Keratinocyte (primary cell): ENCODE data around the gene CAMSAP3. TPM values are rescaled to one million over a fixed set of nuclear protein-coding genes. Genes with fewer than 3 reads are reported as not detected.

Experiments used
- DNase-seq: peaks from one replicate; pipeline ENCODE4 v3.0.0-alpha.2; 2011; ENCODE audit warnings: low read depth, missing footprints, low spot score
- FAIRE-seq: peaks from 2 replicates; lab custom pipeline; 2011; peaks lifted over from hg19 to GRCh38; lab: Jason Lieb, UNC
- H2AFZ ChIP-seq: 2 replicates; pipeline ENCODE4 v1.6.0; 2012; ENCODE audit warnings: low read length, control low read depth, inconsistent platforms; ENCODE audit not compliant: control insufficient read depth
- H3K27ac ChIP-seq: 2 replicates; pipeline ENCODE4 v1.5.1; 2011; ENCODE audit warnings: low read length; ENCODE audit not compliant: control insufficient read depth, insufficient read depth
- H3K27me3 ChIP-seq: 3 replicates; pipeline ENCODE4 v1.6.0; 2011; ENCODE audit warnings: low read length; ENCODE audit not compliant: control insufficient read depth, insufficient read depth; ENCODE audit errors: extremely low read depth
- H3K36me3 ChIP-seq, 2 experiments: 2 replicates in 1 of 2; 3 replicates in 1 of 2; pipeline ENCODE4 v1.5.1; 2011; ENCODE audit warnings: low read length in 2 of 2, mild to moderate bottlenecking in 1 of 2; ENCODE audit not compliant: control insufficient read depth in 2 of 2, insufficient read depth in 2 of 2; ENCODE audit errors: extremely low read depth in 1 of 2
- H3K4me1 ChIP-seq: 3 replicates; pipeline ENCODE4 v1.5.1; 2011; ENCODE audit warnings: low read length; ENCODE audit not compliant: control insufficient read depth, insufficient read depth; ENCODE audit errors: extremely low read depth
- H3K4me2 ChIP-seq: 3 replicates; pipeline ENCODE4 v1.6.0; 2011; ENCODE audit warnings: low read depth, low read length; ENCODE audit not compliant: control insufficient read depth, insufficient read depth; ENCODE audit errors: extremely low read depth
- H3K4me3 ChIP-seq, 3 experiments: fragments of 200-600 bp in 1 of 3; sonication (generic) in 1 of 3; 2 replicates in 2 of 3; 3 replicates in 1 of 3; pipeline ENCODE4 v1.5.1; 2011 to 2016; ENCODE audit warnings: low read length in 3 of 3, mild to moderate bottlenecking in 3 of 3, control low read depth in 2 of 3, inconsistent platforms in 1 of 3, low read depth in 1 of 3, mixed read lengths in 1 of 3, mixed run types in 1 of 3, moderate library complexity in 1 of 3; ENCODE audit not compliant: control insufficient read depth in 2 of 3, insufficient read depth in 2 of 3; ENCODE audit errors: extremely low read depth in 1 of 3
- H3K79me2 ChIP-seq: 2 replicates; pipeline ENCODE4 v1.6.0; 2012; ENCODE audit warnings: low read length; ENCODE audit not compliant: control insufficient read depth, insufficient read depth
- H3K9ac ChIP-seq: 3 replicates; pipeline ENCODE4 v1.6.0; 2011; ENCODE audit warnings: low read length; ENCODE audit not compliant: control insufficient read depth, insufficient read depth; ENCODE audit errors: extremely low read depth
- H3K9me1 ChIP-seq: 3 replicates; pipeline ENCODE4 v1.6.0; 2011; ENCODE audit warnings: low read length; ENCODE audit not compliant: control insufficient read depth, insufficient read depth; ENCODE audit errors: extremely low read depth
- H3K9me3 ChIP-seq: 2 replicates; pipeline ENCODE4 v1.5.1; 2012; ENCODE audit warnings: low read depth, low read length; ENCODE audit not compliant: control insufficient read depth
- H4K20me1 ChIP-seq: 3 replicates; pipeline ENCODE4 v1.6.0; 2011; ENCODE audit warnings: low read length; ENCODE audit not compliant: control insufficient read depth, insufficient read depth; ENCODE audit errors: extremely low read depth
- EZH2 ChIP-seq: IDR thresholded peaks from one replicate; pipeline ENCODE4 v1.6.1; 2012; ENCODE audit warnings: inconsistent platforms, mild to moderate bottlenecking, low read length, moderate library complexity
- dilution Hi-C: fragments of 300-500 bp; cut with MboI; formaldehyde crosslinking; loops from one replicate; pipeline ENCODE4 v1.7.0; 2020; ENCODE audit warnings: low sequenced_read_pairs; ENCODE audit not compliant: extremely low pct_ligation_motif_present
- polyA plus RNA-seq, 5 experiments: library from polyadenylated mRNA; depleted of rRNA in 3 of 5; stranded (reverse) in 3 of 5; stranded (forward) in 1 of 5; unstranded in 1 of 5; fragments of >200 nt; gene quantifications; 1 replicate in 1 of 5; 2 replicates in 3 of 5; 3 replicates in 1 of 5; pipeline versions ENCODE4 v1.2.1 to v1.2.3, GENCODE V29; 2011 to 2012; ENCODE audit warnings: missing spikeins in 2 of 5, low read depth in 1 of 5, low replicate concordance in 1 of 5
- TF ChIP-seq, protein P1 (sequence below), 3 experiments: IDR thresholded peaks in 1 of 3; conservative IDR thresholded peaks in 1 of 3; optimal IDR thresholded peaks in 1 of 3; 2 replicates in 2 of 3; 3 replicates in 1 of 3; pipeline versions ENCODE3 to v1.5.1; 2011; ENCODE audit warnings: low read length in 3 of 3, mild to moderate bottlenecking in 3 of 3, moderate library complexity in 2 of 3, control low read depth in 1 of 3, inconsistent platforms in 1 of 3; ENCODE audit not compliant: insufficient read depth in 2 of 3; ENCODE audit errors: extremely low read depth in 1 of 3

The CAMSAP3 gene
- polyA plus RNA-seq, 1 donor (not counting 4 experiments of a cell fraction or from before 2014, with no cell fraction given) = 2.4 TPM

- peaks cover 0 to 5% of the 10 kb centered on the region in 2 experiments for H3K36me3 ChIP-seq
- DNase-seq (no peak), FAIRE-seq (no peak)
- no peaks in the 10 kb centered on the region for H3K9me1 ChIP-seq
- no peak within 1 kb of the TSS for H2AFZ ChIP-seq
- H3K4me3 ChIP-seq = no peak within 1 kb of the TSS
- H3K4me1 ChIP-seq = peaks cover 9% of the 10 kb centered on the region
- no peaks in the 10 kb centered on the region for H4K20me1 ChIP-seq
- no peak within 1 kb of the TSS for H3K9ac ChIP-seq
- no peaks in the 10 kb centered on the region for H3K9me3 ChIP-seq
- dilution Hi-C loops = no loop called here
- peaks cover 33% of the 10 kb centered on the region for H3K79me2 ChIP-seq
- TF ChIP-seq, protein P1, sequence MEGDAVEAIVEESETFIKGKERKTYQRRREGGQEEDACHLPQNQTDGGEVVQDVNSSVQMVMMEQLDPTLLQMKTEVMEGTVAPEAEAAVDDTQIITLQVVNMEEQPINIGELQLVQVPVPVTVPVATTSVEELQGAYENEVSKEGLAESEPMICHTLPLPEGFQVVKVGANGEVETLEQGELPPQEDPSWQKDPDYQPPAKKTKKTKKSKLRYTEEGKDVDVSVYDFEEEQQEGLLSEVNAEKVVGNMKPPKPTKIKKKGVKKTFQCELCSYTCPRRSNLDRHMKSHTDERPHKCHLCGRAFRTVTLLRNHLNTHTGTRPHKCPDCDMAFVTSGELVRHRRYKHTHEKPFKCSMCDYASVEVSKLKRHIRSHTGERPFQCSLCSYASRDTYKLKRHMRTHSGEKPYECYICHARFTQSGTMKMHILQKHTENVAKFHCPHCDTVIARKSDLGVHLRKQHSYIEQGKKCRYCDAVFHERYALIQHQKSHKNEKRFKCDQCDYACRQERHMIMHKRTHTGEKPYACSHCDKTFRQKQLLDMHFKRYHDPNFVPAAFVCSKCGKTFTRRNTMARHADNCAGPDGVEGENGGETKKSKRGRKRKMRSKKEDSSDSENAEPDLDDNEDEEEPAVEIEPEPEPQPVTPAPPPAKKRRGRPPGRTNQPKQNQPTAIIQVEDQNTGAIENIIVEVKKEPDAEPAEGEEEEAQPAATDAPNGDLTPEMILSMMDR (optimal IDR thresholded peaks at IDR 0.05 in 1 of 3, IDR thresholded peaks at IDR 0.05 in 1 of 3, conservative IDR thresholded peaks at IDR 0.05 in 1 of 3; ENCODE audit: extremely low read depth in 1 of 3, insufficient read depth in 2 of 3, low read length in 3 of 3) = no peak
- TF ChIP-seq EZH2 = no peak
- H3K4me2 ChIP-seq = no peak within 1 kb of the TSS
- no peak within 1 kb of the TSS for H3K27ac ChIP-seq
- H3K27me3 ChIP-seq = no peaks in the 10 kb centered on the region
These were observed 38.0 kb downstream of the CAMSAP3 start, which contains the start of gene PCP2 for GRCh38 chr19:7633698-7634097. Gene PCP2, minus strand, starts transcription at chr19:7633719. Its CDS starts 262 bp downstream, at chr19:7633457.

DNA sequence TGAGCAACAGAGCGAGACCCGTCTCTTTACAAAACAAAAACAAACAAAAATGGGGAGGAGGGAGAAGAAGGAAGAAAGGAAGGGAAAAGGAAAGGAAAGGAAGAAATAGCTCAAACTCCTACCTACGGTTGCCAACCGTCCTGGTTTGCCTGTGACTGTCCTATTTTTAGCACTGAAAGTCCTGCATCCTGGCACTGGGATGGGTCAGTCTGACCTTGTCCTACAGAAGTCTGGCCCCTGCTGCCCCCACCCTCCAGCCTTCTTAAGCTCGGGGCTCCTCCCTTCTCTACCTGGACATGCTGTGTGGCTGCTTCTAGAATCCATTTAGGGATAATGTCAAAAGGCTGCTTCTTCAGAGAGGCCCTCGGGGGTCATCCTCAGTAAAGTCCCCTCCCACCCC is 40.0 kb downstream of the CAMSAP3 start:
- no peak for TF ChIP-seq EZH2
- TF ChIP-seq, protein P1 (optimal IDR thresholded peaks at IDR 0.05 in 1 of 3, IDR thresholded peaks at IDR 0.05 in 1 of 3, conservative IDR thresholded peaks at IDR 0.05 in 1 of 3; ENCODE audit: extremely low read depth in 1 of 3, insufficient read depth in 2 of 3, low read length in 3 of 3) = no peak
- FAIRE-seq = no peak
- no peak for DNase-seq
- Histone ChIP-seq H3K9me1 (no peaks in the 10 kb centered on the region), H3K27me3 (no peaks in the 10 kb centered on the region), H3K79me2 (peaks cover 24% of the 10 kb centered on the region), H2AFZ (no peak overlapping the region), H3K4me2 (no peak overlapping the region), H3K9ac (no peak overlapping the region), H3K4me1 (peaks cover 3% of the 10 kb centered on the region), H3K4me3 (no peak overlapping the region), H3K36me3 (peaks cover 5 to 14% of the 10 kb centered on the region in 2 experiments), H4K20me1 (no peaks in the 10 kb centered on the region), H3K9me3 (no peaks in the 10 kb centered on the region), H3K27ac (no peak overlapping the region)
- dilution Hi-C loops = no loop called here
